Activated naive CD4-positive, alpha-beta T cell (primary cell): ENCODE results near the gene ERICH3.

Experiments
- DNase-seq, 4 experiments: peaks; one replicate each; lab custom pipeline; 2025; lab: John Stamatoyannopoulos, UW

ERICH3 gene

DNA sequence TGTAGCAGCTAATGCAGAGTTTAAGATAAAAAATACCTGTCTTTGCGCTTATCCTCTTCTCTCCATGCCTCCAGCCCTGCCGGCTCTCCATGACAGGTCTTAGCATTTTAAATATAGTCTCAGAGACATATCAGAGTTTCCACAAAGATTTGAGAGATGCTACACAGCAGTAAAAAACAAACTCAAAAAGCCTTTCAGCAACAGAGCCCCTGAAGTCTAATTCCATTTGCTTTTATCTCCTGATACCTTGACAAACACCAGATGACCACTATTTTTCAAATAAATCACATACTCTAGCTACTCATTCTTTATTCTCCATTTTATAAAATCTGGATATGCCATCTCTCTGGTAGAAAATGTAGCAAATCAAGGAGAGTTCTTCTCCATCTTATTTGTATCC is 81.6 kb downstream of the ERICH3 start:
- no peak for DNase-seq

GRCh38 chr1:74590288-74590687 is 83.3 kb downstream of the ERICH3 start:
- DNase-seq, result no peak

DNA sequence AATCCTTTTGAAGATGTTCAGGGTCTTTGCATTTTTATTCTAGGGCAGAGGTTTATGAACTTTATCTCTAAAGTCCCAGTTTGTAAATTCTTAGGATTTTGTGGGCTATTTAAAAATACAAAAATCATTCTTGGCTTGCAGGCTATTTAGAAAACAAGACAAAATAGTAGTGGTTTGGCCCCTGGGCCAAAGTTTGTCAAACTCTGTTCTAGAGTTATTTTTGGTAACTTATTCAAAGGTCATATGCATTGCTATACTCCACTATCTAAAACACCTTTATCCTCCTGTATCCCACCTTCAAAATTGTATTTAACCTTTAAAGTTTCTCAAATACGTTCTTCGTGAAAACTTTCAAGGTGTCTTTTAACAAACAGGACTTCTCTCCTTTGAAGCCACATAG is 85.7 kb downstream of the ERICH3 start:
- no peak for DNase-seq

DNA sequence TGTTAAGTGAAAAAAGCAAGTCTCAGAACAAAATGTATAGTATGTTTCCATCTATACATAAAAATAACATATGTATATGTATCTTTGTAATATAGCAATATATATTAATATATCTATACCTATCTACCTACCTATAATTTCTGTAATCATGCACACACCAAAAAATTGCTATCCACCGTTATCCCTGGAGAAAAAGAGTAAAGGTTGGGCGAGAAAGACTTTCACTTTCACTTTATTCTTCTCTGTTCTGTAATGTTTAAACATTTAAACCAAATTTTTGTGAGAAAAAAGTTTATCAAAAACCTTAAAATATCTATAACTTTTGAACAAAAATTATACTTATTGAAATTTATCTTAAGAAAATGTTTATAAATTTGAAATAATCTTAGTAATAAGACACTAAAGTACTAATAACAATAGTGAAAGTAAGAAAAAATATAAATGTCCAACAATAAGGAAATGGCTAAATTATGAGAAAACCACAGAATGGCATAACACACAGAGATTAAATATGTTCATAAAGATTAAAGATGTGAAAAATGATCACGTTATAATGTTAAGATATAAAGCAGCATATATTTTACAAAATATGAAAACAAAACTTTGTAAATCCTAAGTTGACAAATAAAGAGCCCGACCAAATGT is 87.2 kb downstream of the ERICH3 start:
- no peak for DNase-seq

DNA sequence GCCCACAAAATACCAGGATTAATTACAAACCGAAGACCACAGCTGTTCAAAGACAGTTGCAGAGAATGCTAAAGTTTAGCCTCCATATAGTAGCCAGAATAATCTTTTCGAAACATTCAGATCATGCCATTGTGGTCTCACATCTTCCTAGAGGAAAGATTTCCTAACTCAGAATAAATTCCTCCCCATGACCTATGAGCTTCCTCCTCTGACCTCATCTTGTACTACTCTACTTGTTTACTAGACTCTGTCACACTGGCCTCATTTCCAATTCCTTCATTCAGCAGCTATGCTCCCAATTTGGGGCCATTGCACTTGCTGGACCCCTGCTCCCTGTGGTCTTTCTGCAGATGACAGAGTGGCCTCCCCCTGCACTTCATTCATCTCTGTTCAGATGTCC is 89.4 kb downstream of the ERICH3 start:
- DNase-seq, result no peak

DNA sequence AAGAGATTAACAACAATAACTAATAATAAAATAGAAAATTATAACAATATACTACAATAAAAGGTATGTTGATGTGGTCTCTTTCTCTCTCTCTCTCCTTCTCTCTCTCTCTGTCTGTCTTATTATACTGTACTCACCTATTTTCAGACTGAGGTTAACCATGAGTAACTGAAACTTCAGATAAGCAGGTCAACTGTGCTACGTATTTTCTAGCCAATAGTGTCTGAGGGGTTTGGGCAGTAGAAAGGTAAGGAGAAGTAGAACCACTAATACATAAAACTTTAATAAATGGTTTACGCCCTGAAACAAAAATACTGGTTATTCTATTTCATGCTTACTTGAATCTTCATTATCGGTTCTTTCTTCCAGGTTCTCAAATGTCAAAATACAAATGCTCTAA is 90.2 kb downstream of the ERICH3 start:
- DNase-seq, result no peak

DNA sequence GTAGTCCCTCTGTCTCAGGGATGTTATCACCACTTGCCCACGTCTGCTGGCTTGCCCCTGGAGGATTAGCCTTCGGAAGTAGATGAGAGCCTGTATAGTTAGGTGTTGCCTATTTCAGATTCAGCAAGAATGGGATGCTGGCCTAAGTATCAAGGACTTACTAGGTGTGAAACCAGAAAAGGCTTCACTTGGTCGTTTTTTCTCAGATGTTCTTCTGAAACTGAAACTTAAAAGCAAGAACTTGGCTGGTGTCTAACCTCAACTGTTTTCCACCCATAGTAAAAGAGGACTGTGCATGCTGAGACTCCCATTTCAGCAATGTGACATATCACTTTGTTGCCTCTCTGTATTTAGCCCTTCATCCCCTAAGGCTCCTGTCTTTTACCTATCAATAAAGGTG is 94.2 kb downstream of the ERICH3 start:
- DNase-seq, result no peak

GRCh38 chr1:74578101-74578500 is 95.5 kb downstream of the ERICH3 start:
- no peak for DNase-seq

GRCh38 chr1:74571891-74572290 is 101.7 kb downstream of the ERICH3 start:
- DNase-seq, result no peak

- DNase-seq, result no peak
Measured at GRCh38 chr1:74571493-74571800, 102.1 kb downstream of the ERICH3 start.

DNA sequence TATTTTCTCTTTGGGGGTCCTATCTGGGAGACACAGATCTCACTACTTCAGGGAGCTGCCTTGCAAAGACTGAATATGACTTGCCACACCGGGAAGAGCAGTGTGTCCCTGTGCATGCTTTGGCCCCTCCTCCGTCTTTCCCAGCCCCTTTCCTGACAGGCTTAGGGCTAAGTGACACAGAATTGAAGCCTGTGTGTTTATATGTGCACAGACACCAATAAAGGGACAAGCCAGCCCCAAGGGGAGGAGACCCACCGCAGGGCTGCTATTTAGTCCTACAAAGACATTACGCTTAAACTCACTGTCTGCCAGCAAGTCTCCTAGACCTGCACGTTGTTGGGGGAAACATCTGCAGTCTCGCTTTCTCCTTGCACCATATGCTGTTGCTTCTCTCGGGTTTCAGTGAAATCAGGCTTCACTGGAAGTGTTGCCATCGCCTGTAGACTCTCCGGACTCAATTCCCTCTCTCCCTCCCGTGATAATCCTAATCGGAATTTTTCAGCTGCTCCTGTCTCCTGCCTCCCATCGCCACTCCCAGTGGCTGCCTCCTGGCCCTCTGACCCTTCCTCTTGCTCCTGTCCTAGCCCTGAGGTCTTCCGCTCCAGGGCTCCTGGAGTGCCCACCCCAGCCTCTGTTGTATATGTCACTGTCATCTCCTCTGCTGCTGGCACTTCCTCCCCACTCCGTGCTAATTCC is 102.6 kb downstream of the ERICH3 start:
- DNase-seq, result no peak

GRCh38 chr1:74549932-74550331 is 123.7 kb downstream of the ERICH3 start:
- no peak for DNase-seq

DNA sequence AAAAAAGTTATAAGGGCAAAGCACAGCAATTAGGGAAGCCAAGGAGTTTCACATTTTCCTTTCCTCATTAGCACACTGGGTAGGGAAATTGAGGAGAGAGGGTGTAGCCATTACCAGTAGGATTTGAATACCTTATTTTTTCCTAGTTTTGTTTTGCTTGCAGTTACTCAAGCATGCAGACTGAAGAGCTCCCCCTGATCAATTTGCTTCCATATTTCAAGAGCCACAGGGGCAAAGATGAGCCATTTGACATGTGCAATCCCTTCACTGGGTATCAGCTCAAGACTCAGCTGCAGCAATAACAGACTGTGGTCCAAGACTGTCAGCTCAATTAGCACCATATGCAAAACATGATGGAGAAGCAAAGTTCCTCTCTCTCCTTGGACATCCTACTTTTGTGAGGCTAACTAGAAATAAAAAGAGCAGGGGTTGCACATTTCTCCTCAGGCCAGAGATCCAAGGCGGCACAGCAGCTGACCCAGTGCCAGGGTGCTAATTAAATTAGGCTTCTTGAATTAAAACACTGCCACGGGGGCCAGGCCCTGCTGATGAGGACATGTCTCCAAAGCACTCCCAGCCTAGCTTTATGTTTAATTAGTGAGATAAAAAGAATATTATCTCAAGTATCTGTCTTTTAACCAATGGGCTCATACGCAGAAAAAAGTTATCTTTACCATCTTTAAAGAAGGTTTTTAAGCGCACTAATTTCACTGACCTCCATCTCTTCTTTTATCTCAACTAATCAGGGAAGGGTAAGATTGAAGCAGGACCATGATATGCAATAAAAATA is 124.4 kb downstream of the ERICH3 start:
- DNase-seq, result no peak

DNA sequence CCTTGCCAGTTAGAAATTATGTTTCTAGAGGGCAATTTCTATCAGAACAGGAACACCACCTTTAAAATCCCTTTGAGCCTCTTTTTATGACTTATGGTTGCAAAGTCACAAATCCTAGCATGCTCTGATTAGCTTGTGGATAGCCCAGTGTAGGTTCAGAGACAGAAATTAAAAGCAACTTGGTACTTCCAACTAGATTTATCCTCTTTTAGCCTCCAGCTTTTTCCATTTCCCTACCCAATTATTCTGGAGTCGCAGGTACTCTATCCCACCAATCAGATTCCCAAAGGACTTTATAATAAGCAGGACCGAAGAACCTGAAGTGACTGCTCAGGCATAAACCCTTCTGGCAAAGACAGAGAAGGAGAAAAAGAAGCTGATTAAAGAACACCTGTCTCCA is 127.8 kb downstream of the ERICH3 start:
- DNase-seq, result no peak

DNA sequence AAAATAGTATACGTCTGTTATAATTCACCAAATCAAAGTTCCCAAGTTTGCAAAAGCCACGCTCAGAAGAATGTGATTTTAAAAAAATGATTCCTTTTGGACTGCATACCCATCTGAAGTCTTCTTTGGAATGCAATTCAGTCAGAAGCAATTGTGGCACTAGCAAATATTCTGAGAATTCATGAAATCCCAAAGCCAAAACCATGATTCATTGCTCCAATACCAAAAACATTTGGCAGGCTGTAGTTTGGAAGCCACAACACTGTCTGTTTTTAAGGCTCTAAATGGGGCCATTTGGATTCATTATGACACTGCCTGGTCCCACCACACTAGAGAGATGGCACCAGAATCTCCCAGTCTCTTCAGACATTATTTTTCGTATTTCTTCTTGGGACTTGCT is 139.4 kb downstream of the ERICH3 start:
- no peak for DNase-seq

DNA sequence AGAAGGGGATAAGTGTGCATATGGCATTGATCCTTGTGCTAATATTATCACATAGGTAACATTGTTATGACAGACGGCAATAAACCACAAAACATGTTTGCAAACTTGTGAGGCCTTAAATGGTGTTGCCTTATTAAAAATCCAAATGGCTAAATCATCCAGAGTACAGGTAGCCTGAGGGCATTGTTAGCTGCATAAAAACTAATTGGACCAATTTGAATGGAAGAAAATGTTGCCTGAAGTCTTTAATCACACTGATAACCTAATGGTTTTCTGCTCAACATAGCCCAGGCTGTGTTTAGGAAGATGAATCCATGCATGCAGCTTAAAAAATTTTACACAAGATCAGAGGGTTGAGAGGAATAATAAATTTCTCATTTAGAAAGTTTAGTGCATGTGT is 141.8 kb downstream of the ERICH3 start:
- DNase-seq, result no peak

- no peak for DNase-seq
Measured at GRCh38 chr1:74530892-74531291, 142.7 kb downstream of the ERICH3 start.

GRCh38 chr1:74528123-74528522 is 145.5 kb downstream of the ERICH3 start:
- no peak for DNase-seq

DNA sequence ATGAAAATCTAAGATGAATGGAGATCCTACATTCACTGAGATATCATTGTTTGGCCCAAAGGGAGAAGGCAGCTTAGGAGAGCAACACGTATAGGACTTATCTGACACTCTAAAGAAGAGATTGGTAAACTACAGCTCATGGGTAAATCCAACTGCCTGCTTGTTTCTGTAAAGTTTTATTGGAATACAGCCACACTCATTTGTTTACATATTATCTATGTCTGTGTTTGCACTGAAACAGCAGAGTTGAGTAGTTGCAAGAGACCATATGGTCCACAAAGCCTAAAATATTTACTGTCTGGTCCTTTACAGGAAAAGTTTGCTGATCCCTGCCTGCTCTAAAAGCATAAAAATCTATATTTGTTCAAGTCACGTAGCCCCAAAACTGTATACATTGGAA is 146.9 kb downstream of the ERICH3 start:
- no peak for DNase-seq

GRCh38 chr1:74523873-74524480 is 149.6 kb downstream of the ERICH3 start:
- DNase-seq, result no peak

DNA sequence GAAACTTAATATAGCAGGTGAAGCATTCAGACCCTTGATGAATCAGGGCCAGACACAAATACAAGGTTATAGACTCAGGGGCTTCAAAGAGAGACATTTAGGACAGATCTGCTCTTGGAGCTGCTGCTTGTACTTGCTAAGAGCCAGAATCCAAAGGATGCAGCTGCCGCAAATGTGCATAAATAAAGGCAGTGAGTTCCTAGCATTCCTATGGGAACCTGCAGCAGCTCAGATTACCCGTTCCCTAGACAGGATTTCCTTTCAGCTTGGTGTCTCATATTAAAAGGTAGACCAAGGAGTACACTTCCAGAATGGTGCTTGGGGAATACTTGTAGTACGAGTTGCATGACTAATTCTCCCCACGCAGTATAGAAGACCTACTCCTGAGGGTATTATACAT is 151.4 kb downstream of the ERICH3 start:
- DNase-seq, result no peak
